ENCODE measurements around the gene SULT2B1.

SULT2B1 gene

GRCh38 chr19:48637449-48637947, 85.5 kb downstream of the SULT2B1 start:
- DNase-seq = peak; percentile 98

GRCh38 chr19:48637948-48638830, 86.2 kb downstream of the SULT2B1 start:
- DNase-seq = peak; percentile 87

- DNase-seq = no peak
These were observed 86.9 kb downstream of the SULT2B1 start for GRCh38 chr19:48638831-48639381.

GRCh38 chr19:48639483-48640375, 87.8 kb downstream of the SULT2B1 start:
- DNase-seq = no peak

GRCh38 chr19:48641850-48642249, 89.9 kb downstream of the SULT2B1 start:
- DNase-seq = no peak

GRCh38 chr19:48642862-48643261, 90.9 kb downstream of the SULT2B1 start:
- DNase-seq = no peak

- DNase-seq = no peak
These were observed 92.4 kb downstream of the SULT2B1 start for GRCh38 chr19:48644355-48644754.

GRCh38 chr19:48644839-48645619, 93.1 kb downstream of the SULT2B1 start:
- DNase-seq = peak; percentile 83

GRCh38 chr19:48645620-48646000, 93.6 kb downstream of the SULT2B1 start:
- no peak for DNase-seq

GRCh38 chr19:48646001-48646721, 94.2 kb downstream of the SULT2B1 start, which contains the start of gene CA11:
Gene CA11 (minus strand): TSS chr19:48646187. CDS start chr19:48645632, 555 bp downstream.
- peak; percentile 93 for DNase-seq

- DNase-seq = no peak
These were observed 94.8 kb downstream of the SULT2B1 start for GRCh38 chr19:48646722-48647216.

GRCh38 chr19:48648134-48648533, 96.2 kb downstream of the SULT2B1 start:
- DNase-seq = no peak

Measured in activated CD4-positive, alpha-beta T cell treated with anti-CD3 and anti-CD28 coated beads, Interleukin-2, amount 50 U/mL, for 16 hours (primary cell).